Right forelimb (tissue), 1 donor: Measurements from ENCODE around the gene PLXNA4.

Source experiments
- DNase-seq: peaks from one replicate; pipeline ENCODE4 v3.0.0-alpha.2; 2018

Gene PLXNA4

GRCh38 chr7:132125872-132126595 lies 450.2 kb downstream of the PLXNA4 start:
- DNase-seq = no peak

- DNase-seq = no peak
Measured at GRCh38 chr7:132125096-132125495, 451.2 kb downstream of the PLXNA4 start.

- DNase-seq = no peak
Measured at GRCh38 chr7:132124575-132124974, 451.7 kb downstream of the PLXNA4 start.

GRCh38 chr7:132123773-132124172 lies 452.5 kb downstream of the PLXNA4 start:
- DNase-seq = no peak

- DNase-seq = no peak
Measured at GRCh38 chr7:132122901-132123300, 453.4 kb downstream of the PLXNA4 start.

- DNase-seq = no peak
Measured at GRCh38 chr7:132121987-132122386, 454.3 kb downstream of the PLXNA4 start.

- no peak for DNase-seq
Measured at GRCh38 chr7:132118641-132119040, 457.6 kb downstream of the PLXNA4 start.

GRCh38 chr7:132117636-132118035 lies 458.6 kb downstream of the PLXNA4 start:
- DNase-seq = no peak

- no peak for DNase-seq
Measured at GRCh38 chr7:132117181-132117580, 459.1 kb downstream of the PLXNA4 start.

- no peak for DNase-seq
Measured at GRCh38 chr7:132116369-132116768, 459.9 kb downstream of the PLXNA4 start.

- DNase-seq = no peak
Measured at GRCh38 chr7:132115758-132116157, 460.5 kb downstream of the PLXNA4 start.

GRCh38 chr7:132115028-132115427 lies 461.2 kb downstream of the PLXNA4 start:
- no peak for DNase-seq

- no peak for DNase-seq
Measured at GRCh38 chr7:132114411-132114810, 461.9 kb downstream of the PLXNA4 start.

- no peak for DNase-seq
Measured at GRCh38 chr7:132113536-132114371, 462.5 kb downstream of the PLXNA4 start.

GRCh38 chr7:132112657-132113056 lies 463.6 kb downstream of the PLXNA4 start:
- DNase-seq = no peak

GRCh38 chr7:132112106-132112505 lies 464.2 kb downstream of the PLXNA4 start:
- DNase-seq = no peak

- DNase-seq = no peak
Measured at GRCh38 chr7:132110692-132111091, 465.6 kb downstream of the PLXNA4 start.

- DNase-seq = no peak
Measured at GRCh38 chr7:132109769-132110168, 466.5 kb downstream of the PLXNA4 start.

- DNase-seq = no peak
Measured at GRCh38 chr7:132108563-132108962, 467.7 kb downstream of the PLXNA4 start.

GRCh38 chr7:132106491-132106890 lies 469.8 kb downstream of the PLXNA4 start:
- DNase-seq = no peak

- no peak for DNase-seq
Measured at GRCh38 chr7:132105096-132105495, 471.2 kb downstream of the PLXNA4 start.

GRCh38 chr7:132103718-132104117 lies 472.6 kb downstream of the PLXNA4 start:
- no peak for DNase-seq

- no peak for DNase-seq
Measured at GRCh38 chr7:132102942-132103341, 473.3 kb downstream of the PLXNA4 start.

GRCh38 chr7:132102391-132102790 lies 473.9 kb downstream of the PLXNA4 start:
- no peak for DNase-seq
